AG09319 (cell line): ENCODE measurements around the gene TBXT.

Experiments used
- DNase-seq: peaks from one replicate; pipeline ENCODE4 v3.0.0-alpha.2; 2010; ENCODE audit warnings: low read depth; ENCODE audit errors: extremely low read depth
- TF ChIP-seq, protein P1 (sequence below): IDR thresholded peaks from 2 replicates; pipeline ENCODE4 v1.5.1; 2011; ENCODE audit warnings: low read depth, mild to moderate bottlenecking, inconsistent platforms, low read length, moderate library complexity

TBXT gene

DNA sequence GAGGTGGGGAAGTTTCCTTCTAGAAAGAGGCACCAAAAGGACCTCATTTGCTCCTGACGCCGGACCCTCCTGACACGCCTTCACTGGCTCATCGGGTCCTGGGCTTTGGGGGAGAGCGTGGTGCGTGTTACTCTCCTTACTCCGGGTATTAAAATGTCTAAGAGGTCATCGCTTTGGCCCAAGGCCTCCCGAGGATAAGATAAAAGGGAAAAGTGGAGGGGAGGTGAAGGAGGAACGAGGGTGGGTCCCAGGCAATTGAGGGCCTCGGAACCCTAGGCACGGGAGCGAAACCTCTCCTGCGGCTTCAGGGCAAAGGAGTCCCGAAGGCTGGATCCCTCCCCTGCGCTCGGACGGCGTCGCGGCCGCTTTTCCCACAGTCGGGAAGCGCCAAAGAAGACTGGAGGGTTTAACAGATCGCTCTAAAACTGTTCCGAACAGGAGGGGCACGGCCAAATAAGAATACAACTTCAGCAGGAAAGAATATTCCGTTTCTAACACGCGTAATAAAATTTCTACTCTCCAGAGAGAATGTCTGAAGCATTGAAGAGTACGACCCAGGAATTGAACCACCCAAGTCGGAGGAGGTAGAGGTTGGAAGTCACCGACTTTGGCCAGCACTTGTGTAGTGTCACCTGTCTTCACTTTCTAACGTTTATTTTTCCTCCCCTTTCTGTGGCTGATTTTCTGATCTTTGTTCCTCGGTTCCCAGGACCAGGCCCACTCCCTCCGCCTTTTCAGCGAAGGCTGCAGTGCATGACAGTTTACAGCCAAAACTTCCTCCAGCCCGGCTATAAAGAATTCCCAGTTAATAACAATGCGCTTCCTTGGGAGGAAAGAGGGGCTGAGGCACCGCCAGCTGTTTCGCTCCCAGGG lies 2.1 kb upstream of the TBXT start:
- TF ChIP-seq, protein P1, sequence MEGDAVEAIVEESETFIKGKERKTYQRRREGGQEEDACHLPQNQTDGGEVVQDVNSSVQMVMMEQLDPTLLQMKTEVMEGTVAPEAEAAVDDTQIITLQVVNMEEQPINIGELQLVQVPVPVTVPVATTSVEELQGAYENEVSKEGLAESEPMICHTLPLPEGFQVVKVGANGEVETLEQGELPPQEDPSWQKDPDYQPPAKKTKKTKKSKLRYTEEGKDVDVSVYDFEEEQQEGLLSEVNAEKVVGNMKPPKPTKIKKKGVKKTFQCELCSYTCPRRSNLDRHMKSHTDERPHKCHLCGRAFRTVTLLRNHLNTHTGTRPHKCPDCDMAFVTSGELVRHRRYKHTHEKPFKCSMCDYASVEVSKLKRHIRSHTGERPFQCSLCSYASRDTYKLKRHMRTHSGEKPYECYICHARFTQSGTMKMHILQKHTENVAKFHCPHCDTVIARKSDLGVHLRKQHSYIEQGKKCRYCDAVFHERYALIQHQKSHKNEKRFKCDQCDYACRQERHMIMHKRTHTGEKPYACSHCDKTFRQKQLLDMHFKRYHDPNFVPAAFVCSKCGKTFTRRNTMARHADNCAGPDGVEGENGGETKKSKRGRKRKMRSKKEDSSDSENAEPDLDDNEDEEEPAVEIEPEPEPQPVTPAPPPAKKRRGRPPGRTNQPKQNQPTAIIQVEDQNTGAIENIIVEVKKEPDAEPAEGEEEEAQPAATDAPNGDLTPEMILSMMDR, result no peak
- no peak for DNase-seq

DNA sequence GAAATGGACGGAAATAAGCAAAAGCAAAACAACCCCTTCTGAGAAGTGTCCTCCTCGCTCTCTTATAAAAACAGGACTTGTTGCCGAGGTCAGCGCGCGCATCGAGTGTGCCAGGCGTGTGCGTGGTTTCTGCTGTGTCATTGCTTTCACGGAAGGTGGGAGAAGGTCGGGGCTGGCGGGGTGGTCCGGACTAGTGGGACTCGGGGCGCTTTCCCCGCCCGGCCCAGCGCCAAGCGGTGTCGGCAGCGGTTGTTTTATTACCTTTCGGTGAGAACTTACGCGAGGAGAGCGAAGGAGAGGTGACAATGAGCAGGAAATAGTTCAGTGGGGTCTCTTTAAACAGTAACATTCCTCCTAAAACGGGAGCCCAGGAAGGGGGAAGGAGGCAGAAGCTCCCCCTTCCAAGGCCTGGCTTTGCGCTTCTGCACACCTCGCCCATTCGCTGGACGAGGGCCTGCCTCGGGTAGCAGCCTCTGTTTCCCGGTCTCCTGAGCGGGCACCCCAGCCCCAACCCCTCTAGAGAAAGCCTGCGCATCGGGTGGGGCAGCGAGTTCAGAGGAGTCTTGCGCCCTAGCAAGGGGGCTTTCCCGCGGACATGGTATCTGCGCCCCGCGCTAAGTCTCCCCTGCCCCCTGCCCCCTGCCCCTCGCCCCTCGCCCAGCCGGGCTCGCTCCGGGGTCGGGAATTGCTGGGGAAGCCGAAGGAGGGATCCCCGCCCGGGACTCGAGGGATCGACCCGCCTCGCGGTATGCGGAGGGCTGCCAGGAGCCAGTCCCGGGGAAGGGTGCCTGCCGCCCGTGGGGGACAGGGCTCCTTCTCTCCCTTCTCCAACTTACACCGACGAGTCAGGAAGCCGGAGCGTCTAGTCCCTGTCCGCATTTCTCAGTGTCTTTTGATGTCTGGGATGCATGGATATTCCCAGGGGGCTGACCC lies 1.2 kb upstream of the TBXT start:
- no peak for DNase-seq
- TF ChIP-seq, protein P1, result no peak

DNA sequence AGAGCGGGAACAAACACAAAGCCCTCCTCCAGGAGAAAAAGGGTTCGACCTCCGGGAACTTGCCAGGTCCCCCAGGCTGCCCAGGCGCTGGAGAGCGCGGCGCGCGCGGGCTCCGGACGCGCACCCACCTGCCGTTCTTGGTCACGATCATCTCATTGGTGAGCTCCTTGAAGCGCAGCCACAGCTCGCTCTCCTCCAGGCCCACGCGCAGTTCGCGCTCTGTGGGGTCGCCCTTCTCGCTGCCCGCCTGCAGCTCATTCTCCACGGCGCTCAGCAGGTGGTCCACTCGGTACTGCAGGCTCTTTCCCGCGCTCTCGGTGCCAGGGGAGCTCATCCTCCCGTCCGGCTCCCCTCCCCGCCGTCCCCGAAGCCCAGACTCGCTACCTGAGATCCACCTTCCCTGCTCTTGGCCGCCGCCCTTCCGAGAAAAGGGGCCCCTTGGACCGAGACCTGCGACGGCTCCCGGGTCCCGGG lies 356 bp downstream of the TBXT start:
- TF ChIP-seq, protein P1, result no peak
- DNase-seq, result no peak

DNA sequence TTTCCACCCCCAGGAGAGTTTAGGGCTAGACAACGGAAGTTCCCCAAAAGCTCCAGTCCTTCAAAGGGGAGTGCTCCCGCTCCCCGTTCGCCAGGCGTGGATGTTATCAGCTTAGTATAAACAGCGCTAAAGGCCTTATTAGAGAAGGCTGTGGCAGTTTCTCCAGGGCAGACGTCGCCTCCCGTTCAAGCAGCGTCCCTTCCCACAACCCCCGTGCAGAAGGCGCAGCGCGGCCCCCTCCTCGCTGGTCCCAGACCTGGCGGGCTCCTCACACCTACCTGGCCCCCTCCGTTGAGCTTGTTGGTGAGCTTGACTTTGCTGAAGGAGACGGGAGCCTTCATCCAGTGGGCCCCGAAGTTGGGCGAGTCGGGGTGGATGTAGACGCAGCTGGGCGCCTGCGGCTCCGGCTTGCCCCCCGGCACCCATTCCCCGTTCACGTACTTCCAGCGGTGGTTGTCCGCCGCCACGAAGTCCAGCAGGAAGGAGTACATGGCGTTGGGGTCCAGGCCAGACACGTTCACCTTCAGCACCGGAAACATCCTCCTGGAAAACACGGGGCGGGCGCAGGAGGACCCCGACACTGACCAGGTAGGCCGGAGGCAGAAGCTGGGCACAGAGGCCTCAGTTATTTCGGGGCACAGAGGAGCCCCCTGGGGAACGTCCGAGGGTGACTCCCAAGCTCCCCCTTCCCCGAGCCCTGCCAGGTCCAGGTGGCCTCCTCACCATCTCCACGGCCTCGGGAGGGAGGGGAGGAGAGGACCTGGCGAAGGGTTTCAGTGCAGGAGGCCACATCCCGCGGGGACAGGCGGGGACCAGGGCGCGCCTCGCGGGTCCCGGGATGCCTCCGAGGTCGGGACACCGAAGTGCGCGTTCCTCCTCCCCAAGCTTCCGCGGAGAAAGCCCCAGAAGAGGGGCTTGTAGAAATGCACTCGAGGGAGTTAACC lies 1.1 kb downstream of the TBXT start:
- no peak for DNase-seq
- TF ChIP-seq, protein P1, result no peak

DNA sequence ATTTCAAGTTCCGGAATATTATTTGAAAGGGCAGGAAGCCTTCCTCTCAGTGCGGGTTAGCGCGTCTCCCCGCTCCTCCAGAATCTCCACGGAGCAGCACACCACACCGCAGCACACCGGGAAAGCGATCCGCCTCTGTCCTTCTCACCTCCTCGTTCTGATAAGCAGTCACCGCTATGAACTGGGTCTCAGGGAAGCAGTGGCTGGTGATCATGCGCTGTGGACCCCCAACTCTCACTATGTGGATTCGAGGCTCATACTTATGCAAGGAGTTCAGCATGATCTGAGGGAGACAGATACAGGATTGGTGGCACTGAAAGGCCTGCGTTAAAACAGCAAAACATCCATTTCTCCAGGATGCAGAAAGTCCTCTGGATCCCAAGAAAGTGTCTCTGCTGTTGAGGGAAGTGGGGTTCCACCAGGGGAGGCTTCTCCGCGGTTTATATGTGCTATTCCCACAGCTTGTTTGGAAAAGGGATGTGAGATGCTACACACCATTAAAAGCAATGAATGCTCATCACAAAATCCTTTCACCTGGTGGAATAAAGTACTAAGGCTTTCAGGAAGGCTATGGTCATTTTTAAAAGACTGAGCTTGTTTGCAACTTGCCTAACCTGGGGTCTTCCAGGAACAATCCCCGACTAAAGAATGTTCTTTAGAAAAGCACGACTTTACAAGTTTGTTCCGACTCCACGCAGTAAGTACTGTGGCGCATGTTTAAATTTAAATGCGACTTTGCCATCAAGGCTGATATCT lies 1.9 kb downstream of the TBXT start:
- no peak for DNase-seq
- TF ChIP-seq, protein P1, result no peak
